Measurements from ENCODE around the gene SPINK2.

GRCh38 chr4:56828784-56829535 is 7.5 kb upstream of the SPINK2 start:
- TF ChIP-seq EZH2 (IDR thresholded peaks at IDR 0.05; ENCODE audit: insufficient read depth, poor library complexity, severe bottlenecking) (no peak), EZH2phosphoT487 (IDR thresholded peaks at IDR 0.05; ENCODE audit: insufficient read depth, low read depth) (no peak)

All from GM23248 (cell line).